H1 (cell line): ENCODE results near the gene DDIAS. TPM values are rescaled to one million over a fixed set of nuclear protein-coding genes. Genes with fewer than 3 reads are reported as not detected.

Source experiments
- ATF3 ChIP-seq: IDR thresholded peaks from 2 replicates; pipeline ENCODE4 v1.6.1; 2011; ENCODE audit warnings: low read depth, mild to moderate bottlenecking, low read length; ENCODE audit not compliant: insufficient read depth
- JUN ChIP-seq: IDR thresholded peaks from 2 replicates; pipeline ENCODE4 v1.6.1; 2011; ENCODE audit warnings: low read depth, mild to moderate bottlenecking, improper control_type of control experiment, low read length
- RNF2 ChIP-seq: fragments of 200-900, 300-1000 bp; sonication (generic); IDR thresholded peaks from 2 replicates; pipeline ENCODE4 v1.7.1; 2016; ENCODE audit warnings: borderline replicate concordance, low read depth, mild to moderate bottlenecking, antibody characterized with exemption, low read length; ENCODE audit not compliant: poor library complexity, severe bottlenecking; ENCODE audit errors: missing control alignments
- SP2 ChIP-seq: IDR thresholded peaks from 2 replicates; pipeline ENCODE4 v1.6.1; 2012; ENCODE audit warnings: mild to moderate bottlenecking, low read length, inconsistent platforms
- polyA plus RNA-seq, 7 experiments: library from polyadenylated mRNA; depleted of rRNA in 3 of 7; stranded (reverse) in 5 of 7; unstranded in 2 of 7; fragments of >200 nt in 5 of 7; fragments of 200-250 nt in 2 of 7; gene quantifications; 1 replicate in 5 of 7; 2 replicates in 1 of 7; 4 replicates in 1 of 7; pipeline versions ENCODE4 v1.2.1 to v1.2.3, GENCODE V29; 2011 to 2013; ENCODE audit warnings: missing spikeins in 2 of 7, mixed read lengths in 2 of 7
- total RNA-seq: library from RNA; stranded (reverse); fragmentation: NEBNext Ultra II Directional; extraction: Animal tissue kit (Norgen Biotek cat#: 25700); gene quantifications from 2 replicates; pipeline ENCODE4 v1.2.1, GENCODE V29; 2021
- TF ChIP-seq, protein P1 (sequence below): fragments of 300-600 bp; sonication (generic); IDR thresholded peaks from 2 replicates; pipeline ENCODE4 v1.7.1; 2012; ENCODE audit warnings: low read length, moderate library complexity, mild to moderate bottlenecking, inconsistent platforms; ENCODE audit not compliant: insufficient replicate concordance

DDIAS gene
- total and polyA plus RNA-seq, 2 of the 8 experiments (the other 6 are each of a cell fraction or from before 2014, with no cell fraction given), result 11.6 to 25.7 TPM

DNA sequence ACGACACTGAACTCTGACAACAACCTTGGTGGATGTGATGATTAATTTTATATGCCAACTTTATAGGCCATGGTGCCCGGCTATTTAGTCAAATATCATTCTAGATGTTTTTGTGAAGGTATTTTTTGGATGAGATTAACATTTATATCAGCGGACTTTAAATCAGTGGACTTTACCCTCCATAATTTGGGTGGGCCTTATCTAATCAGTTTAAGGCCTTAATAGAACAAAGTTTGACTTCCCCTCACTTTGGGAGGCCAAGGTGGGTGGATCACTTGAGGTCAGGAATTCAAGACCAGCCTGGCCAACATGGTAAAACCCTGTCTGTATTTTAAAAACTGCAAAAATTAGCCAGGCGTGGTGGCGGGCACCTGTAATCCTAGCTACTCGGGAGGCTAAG lies 5.4 kb upstream of the DDIAS start (continued):
- TF ChIP-seq, protein P1, sequence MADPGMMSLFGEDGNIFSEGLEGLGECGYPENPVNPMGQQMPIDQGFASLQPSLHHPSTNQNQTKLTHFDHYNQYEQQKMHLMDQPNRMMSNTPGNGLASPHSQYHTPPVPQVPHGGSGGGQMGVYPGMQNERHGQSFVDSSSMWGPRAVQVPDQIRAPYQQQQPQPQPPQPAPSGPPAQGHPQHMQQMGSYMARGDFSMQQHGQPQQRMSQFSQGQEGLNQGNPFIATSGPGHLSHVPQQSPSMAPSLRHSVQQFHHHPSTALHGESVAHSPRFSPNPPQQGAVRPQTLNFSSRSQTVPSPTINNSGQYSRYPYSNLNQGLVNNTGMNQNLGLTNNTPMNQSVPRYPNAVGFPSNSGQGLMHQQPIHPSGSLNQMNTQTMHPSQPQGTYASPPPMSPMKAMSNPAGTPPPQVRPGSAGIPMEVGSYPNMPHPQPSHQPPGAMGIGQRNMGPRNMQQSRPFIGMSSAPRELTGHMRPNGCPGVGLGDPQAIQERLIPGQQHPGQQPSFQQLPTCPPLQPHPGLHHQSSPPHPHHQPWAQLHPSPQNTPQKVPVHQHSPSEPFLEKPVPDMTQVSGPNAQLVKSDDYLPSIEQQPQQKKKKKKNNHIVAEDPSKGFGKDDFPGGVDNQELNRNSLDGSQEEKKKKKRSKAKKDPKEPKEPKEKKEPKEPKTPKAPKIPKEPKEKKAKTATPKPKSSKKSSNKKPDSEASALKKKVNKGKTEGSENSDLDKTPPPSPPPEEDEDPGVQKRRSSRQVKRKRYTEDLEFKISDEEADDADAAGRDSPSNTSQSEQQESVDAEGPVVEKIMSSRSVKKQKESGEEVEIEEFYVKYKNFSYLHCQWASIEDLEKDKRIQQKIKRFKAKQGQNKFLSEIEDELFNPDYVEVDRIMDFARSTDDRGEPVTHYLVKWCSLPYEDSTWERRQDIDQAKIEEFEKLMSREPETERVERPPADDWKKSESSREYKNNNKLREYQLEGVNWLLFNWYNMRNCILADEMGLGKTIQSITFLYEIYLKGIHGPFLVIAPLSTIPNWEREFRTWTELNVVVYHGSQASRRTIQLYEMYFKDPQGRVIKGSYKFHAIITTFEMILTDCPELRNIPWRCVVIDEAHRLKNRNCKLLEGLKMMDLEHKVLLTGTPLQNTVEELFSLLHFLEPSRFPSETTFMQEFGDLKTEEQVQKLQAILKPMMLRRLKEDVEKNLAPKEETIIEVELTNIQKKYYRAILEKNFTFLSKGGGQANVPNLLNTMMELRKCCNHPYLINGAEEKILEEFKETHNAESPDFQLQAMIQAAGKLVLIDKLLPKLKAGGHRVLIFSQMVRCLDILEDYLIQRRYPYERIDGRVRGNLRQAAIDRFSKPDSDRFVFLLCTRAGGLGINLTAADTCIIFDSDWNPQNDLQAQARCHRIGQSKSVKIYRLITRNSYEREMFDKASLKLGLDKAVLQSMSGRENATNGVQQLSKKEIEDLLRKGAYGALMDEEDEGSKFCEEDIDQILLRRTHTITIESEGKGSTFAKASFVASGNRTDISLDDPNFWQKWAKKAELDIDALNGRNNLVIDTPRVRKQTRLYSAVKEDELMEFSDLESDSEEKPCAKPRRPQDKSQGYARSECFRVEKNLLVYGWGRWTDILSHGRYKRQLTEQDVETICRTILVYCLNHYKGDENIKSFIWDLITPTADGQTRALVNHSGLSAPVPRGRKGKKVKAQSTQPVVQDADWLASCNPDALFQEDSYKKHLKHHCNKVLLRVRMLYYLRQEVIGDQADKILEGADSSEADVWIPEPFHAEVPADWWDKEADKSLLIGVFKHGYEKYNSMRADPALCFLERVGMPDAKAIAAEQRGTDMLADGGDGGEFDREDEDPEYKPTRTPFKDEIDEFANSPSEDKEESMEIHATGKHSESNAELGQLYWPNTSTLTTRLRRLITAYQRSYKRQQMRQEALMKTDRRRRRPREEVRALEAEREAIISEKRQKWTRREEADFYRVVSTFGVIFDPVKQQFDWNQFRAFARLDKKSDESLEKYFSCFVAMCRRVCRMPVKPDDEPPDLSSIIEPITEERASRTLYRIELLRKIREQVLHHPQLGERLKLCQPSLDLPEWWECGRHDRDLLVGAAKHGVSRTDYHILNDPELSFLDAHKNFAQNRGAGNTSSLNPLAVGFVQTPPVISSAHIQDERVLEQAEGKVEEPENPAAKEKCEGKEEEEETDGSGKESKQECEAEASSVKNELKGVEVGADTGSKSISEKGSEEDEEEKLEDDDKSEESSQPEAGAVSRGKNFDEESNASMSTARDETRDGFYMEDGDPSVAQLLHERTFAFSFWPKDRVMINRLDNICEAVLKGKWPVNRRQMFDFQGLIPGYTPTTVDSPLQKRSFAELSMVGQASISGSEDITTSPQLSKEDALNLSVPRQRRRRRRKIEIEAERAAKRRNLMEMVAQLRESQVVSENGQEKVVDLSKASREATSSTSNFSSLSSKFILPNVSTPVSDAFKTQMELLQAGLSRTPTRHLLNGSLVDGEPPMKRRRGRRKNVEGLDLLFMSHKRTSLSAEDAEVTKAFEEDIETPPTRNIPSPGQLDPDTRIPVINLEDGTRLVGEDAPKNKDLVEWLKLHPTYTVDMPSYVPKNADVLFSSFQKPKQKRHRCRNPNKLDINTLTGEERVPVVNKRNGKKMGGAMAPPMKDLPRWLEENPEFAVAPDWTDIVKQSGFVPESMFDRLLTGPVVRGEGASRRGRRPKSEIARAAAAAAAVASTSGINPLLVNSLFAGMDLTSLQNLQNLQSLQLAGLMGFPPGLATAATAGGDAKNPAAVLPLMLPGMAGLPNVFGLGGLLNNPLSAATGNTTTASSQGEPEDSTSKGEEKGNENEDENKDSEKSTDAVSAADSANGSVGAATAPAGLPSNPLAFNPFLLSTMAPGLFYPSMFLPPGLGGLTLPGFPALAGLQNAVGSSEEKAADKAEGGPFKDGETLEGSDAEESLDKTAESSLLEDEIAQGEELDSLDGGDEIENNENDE, result no peak
- TF ChIP-seq SP2 (no peak), ATF3 (no peak), RNF2 (no peak), JUN (no peak)
